Measurements from ENCODE around the gene BPGM.
"Not testable (repeated sequence)": the region's sequence is repeated elsewhere in the genome, so short reads cannot be mapped to it uniquely, and the experiment has no call there.

Gene BPGM

GRCh38 chr7:134678115-134678514, 31.5 kb downstream of the BPGM start:
- TF ChIP-seq EZH2 (IDR thresholded peaks at IDR 0.05) (no peak), FOXP2 (optimal IDR thresholded peaks at IDR 0.05; ENCODE audit: control extremely low read depth, extremely low read length, insufficient read depth) (no peak), POLR2AphosphoS5 (IDR thresholded peaks at IDR 0.05; ENCODE audit: borderline replicate concordance, low read depth, low read length) (no peak)
- no peak overlapping the region for H3K9ac ChIP-seq (ENCODE audit: insufficient read length)
- no peak overlapping the region for H3K27ac ChIP-seq
- H3K36me3 ChIP-seq (ENCODE audit: insufficient read depth, low read length), result no peaks in the 10 kb centered on the region; the same call in 1 of the 2 replicates
- H3K9me3 ChIP-seq (ENCODE audit: low read depth, low read length), result no peaks in the 10 kb centered on the region
- DNase-seq (ENCODE audit: low read depth, low spot score), result no peak
- no peak overlapping the region for H3K4me3 ChIP-seq

- no peak overlapping the region for H3K9ac ChIP-seq (ENCODE audit: insufficient read length)
- no peak for TF ChIP-seq EZH2 (IDR thresholded peaks at IDR 0.05)
- TF ChIP-seq FOXP2 (optimal IDR thresholded peaks at IDR 0.05; ENCODE audit: control extremely low read depth, extremely low read length, insufficient read depth), result no peak
- TF ChIP-seq POLR2AphosphoS5 (IDR thresholded peaks at IDR 0.05; ENCODE audit: borderline replicate concordance, low read depth, low read length), result no peak
- no peaks in the 10 kb centered on the region; the same call in 1 of the 2 replicates for H3K36me3 ChIP-seq (ENCODE audit: insufficient read depth, low read length)
- no peaks in the 10 kb centered on the region for H3K9me3 ChIP-seq (ENCODE audit: low read depth, low read length)
- no peak overlapping the region for H3K27ac ChIP-seq
- no peak overlapping the region for H3K4me3 ChIP-seq
- no peak for DNase-seq (ENCODE audit: low read depth, low spot score)
These were observed 32.4 kb downstream of the BPGM start for GRCh38 chr7:134679006-134679405.

GRCh38 chr7:134684165-134684564, 37.5 kb downstream of the BPGM start:
- H3K9me3 ChIP-seq (ENCODE audit: low read depth, low read length), result no peaks in the 10 kb centered on the region

GRCh38 chr7:134685250-134685649, 38.6 kb downstream of the BPGM start:
- DNase-seq (ENCODE audit: low read depth, low spot score), result no peak
- H3K36me3 ChIP-seq (ENCODE audit: insufficient read depth, low read length), result no peaks in the 10 kb centered on the region

More at GRCh38 chr7:134684165-134684564, 37.5 kb downstream of the BPGM start:
- Histone ChIP-seq H3K27ac (no peak overlapping the region), H3K36me3 (ENCODE audit: insufficient read depth, low read length) (no peaks in the 10 kb centered on the region; the same call in 1 of the 2 replicates), H3K4me3 (no peak overlapping the region), H3K9ac (ENCODE audit: insufficient read length) (no peak overlapping the region)
- TF ChIP-seq POLR2AphosphoS5 (IDR thresholded peaks at IDR 0.05; ENCODE audit: borderline replicate concordance, low read depth, low read length), result no peak
- TF ChIP-seq EZH2 (IDR thresholded peaks at IDR 0.05), result no peak
- no peak for TF ChIP-seq FOXP2 (optimal IDR thresholded peaks at IDR 0.05; ENCODE audit: control extremely low read depth, extremely low read length, insufficient read depth)
- no peak for DNase-seq (ENCODE audit: low read depth, low spot score)

GRCh38 chr7:134686786-134687185, 40.1 kb downstream of the BPGM start:
- no peak for DNase-seq (ENCODE audit: low read depth, low spot score)
- TF ChIP-seq FOXP2 (optimal IDR thresholded peaks at IDR 0.05; ENCODE audit: control extremely low read depth, extremely low read length, insufficient read depth), result no peak
- TF ChIP-seq EZH2 (IDR thresholded peaks at IDR 0.05), result no peak
- TF ChIP-seq POLR2AphosphoS5 (IDR thresholded peaks at IDR 0.05; ENCODE audit: borderline replicate concordance, low read depth, low read length), result no peak
- no peak overlapping the region for H3K9ac ChIP-seq (ENCODE audit: insufficient read length)
- no peaks in the 10 kb centered on the region for H3K9me3 ChIP-seq (ENCODE audit: low read depth, low read length)
- H3K27ac ChIP-seq, result no peak overlapping the region
- no peaks in the 10 kb centered on the region for H3K36me3 ChIP-seq (ENCODE audit: insufficient read depth, low read length)
- H3K4me3 ChIP-seq, result no peak overlapping the region

More at GRCh38 chr7:134685250-134685649, 38.6 kb downstream of the BPGM start:
- no peak overlapping the region for H3K4me3 ChIP-seq
- H3K27ac ChIP-seq, result no peak overlapping the region
- TF ChIP-seq POLR2AphosphoS5 (IDR thresholded peaks at IDR 0.05; ENCODE audit: borderline replicate concordance, low read depth, low read length) (no peak), FOXP2 (optimal IDR thresholded peaks at IDR 0.05; ENCODE audit: control extremely low read depth, extremely low read length, insufficient read depth) (no peak), EZH2 (IDR thresholded peaks at IDR 0.05) (no peak)
- no peak overlapping the region for H3K9ac ChIP-seq (ENCODE audit: insufficient read length)
- H3K9me3 ChIP-seq (ENCODE audit: low read depth, low read length), result no peaks in the 10 kb centered on the region

- not testable (repeated sequence) for H3K4me3 ChIP-seq; H3K9ac ChIP-seq (ENCODE audit: insufficient read length); H3K27ac ChIP-seq; DNase-seq (ENCODE audit: low read depth, low spot score); H3K9me3 ChIP-seq (ENCODE audit: low read depth, low read length); H3K36me3 ChIP-seq (ENCODE audit: insufficient read depth, low read length)
These were observed 42.9 kb downstream of the BPGM start for GRCh38 chr7:134689550-134689949.

- TF ChIP-seq EZH2 (IDR thresholded peaks at IDR 0.05) (no peak), FOXP2 (optimal IDR thresholded peaks at IDR 0.05; ENCODE audit: control extremely low read depth, extremely low read length, insufficient read depth) (no peak), POLR2AphosphoS5 (IDR thresholded peaks at IDR 0.05; ENCODE audit: borderline replicate concordance, low read depth, low read length) (no peak)
- Histone ChIP-seq H3K9ac (ENCODE audit: insufficient read length) (no peak overlapping the region), H3K4me3 (no peak overlapping the region), H3K36me3 (ENCODE audit: insufficient read depth, low read length) (no peaks in the 10 kb centered on the region), H3K27ac (no peak overlapping the region), H3K9me3 (ENCODE audit: low read depth, low read length) (no peaks in the 10 kb centered on the region)
- DNase-seq (ENCODE audit: low read depth, low spot score), result no peak
These were observed 43.4 kb downstream of the BPGM start for GRCh38 chr7:134690016-134690415.

GRCh38 chr7:134690614-134691504, 44.2 kb downstream of the BPGM start:
- no peaks in the 10 kb centered on the region for H3K9me3 ChIP-seq (ENCODE audit: low read depth, low read length)
- no peak for DNase-seq (ENCODE audit: low read depth, low spot score)
- peak overlapping the region; percentile 55; the same call in 1 of the 2 replicates for H3K27ac ChIP-seq
- no peak overlapping the region for H3K9ac ChIP-seq (ENCODE audit: insufficient read length)
- no peaks in the 10 kb centered on the region for H3K36me3 ChIP-seq (ENCODE audit: insufficient read depth, low read length)
- no peak for TF ChIP-seq POLR2AphosphoS5 (IDR thresholded peaks at IDR 0.05; ENCODE audit: borderline replicate concordance, low read depth, low read length)
- no peak for TF ChIP-seq EZH2 (IDR thresholded peaks at IDR 0.05)
- no peak for TF ChIP-seq FOXP2 (optimal IDR thresholded peaks at IDR 0.05; ENCODE audit: control extremely low read depth, extremely low read length, insufficient read depth)
- H3K4me3 ChIP-seq, result peak overlapping the region; percentile 59
